Endothelial cell of umbilical vein (primary cell): Measurements from ENCODE around the gene TENT5C.

Experiments
- CTCF ChIP-seq, 2 donors: IDR thresholded peaks; 1 replicate in 1 of 2; 2 replicates in 1 of 2; pipeline ENCODE4 v1.5.1; 2011; ENCODE audit warnings: low read length in 2 of 2, mild to moderate bottlenecking in 2 of 2, moderate library complexity in 2 of 2, control low read depth in 1 of 2, inconsistent platforms in 1 of 2, low read depth in 1 of 2; ENCODE audit not compliant: insufficient read depth in 1 of 2; ENCODE audit errors: extremely low read depth in 1 of 2
- EZH2 ChIP-seq: IDR thresholded peaks from 2 replicates; pipeline ENCODE4 v1.6.1; 2012; ENCODE audit warnings: borderline replicate concordance, low read depth, mild to moderate bottlenecking, moderate library complexity, low read length, inconsistent platforms; ENCODE audit not compliant: severe bottlenecking
- GATA2 ChIP-seq: IDR thresholded peaks from 2 replicates; pipeline ENCODE4 v1.7.0; 2011; ENCODE audit warnings: low read depth, mild to moderate bottlenecking, moderate library complexity, mixed read lengths, low read length; ENCODE audit not compliant: insufficient read length, insufficient read depth
- MAX ChIP-seq: IDR thresholded peaks from 2 replicates; pipeline ENCODE4 v1.6.1; 2011; ENCODE audit not compliant: insufficient read depth, insufficient read length
- POLR2A ChIP-seq: IDR thresholded peaks from 2 replicates; pipeline ENCODE4 v1.6.1; 2012; ENCODE audit warnings: low read depth, mild to moderate bottlenecking, control low read depth, low read length

- TF ChIP-seq CTCF (IDR thresholded peaks at IDR 0.05; ENCODE audit: extremely low read depth in 1 of 2, insufficient read depth in 1 of 2, low read depth in 1 of 2, low read length in 2 of 2) (no peak), POLR2A (no peak), EZH2 (no peak), GATA2 (no peak), MAX (no peak)
These were observed 45.2 kb downstream of the TENT5C start for GRCh38 chr1:117650840-117651568.
